ENCODE measurements around the gene KIAA1614.

Gene KIAA1614

DNA sequence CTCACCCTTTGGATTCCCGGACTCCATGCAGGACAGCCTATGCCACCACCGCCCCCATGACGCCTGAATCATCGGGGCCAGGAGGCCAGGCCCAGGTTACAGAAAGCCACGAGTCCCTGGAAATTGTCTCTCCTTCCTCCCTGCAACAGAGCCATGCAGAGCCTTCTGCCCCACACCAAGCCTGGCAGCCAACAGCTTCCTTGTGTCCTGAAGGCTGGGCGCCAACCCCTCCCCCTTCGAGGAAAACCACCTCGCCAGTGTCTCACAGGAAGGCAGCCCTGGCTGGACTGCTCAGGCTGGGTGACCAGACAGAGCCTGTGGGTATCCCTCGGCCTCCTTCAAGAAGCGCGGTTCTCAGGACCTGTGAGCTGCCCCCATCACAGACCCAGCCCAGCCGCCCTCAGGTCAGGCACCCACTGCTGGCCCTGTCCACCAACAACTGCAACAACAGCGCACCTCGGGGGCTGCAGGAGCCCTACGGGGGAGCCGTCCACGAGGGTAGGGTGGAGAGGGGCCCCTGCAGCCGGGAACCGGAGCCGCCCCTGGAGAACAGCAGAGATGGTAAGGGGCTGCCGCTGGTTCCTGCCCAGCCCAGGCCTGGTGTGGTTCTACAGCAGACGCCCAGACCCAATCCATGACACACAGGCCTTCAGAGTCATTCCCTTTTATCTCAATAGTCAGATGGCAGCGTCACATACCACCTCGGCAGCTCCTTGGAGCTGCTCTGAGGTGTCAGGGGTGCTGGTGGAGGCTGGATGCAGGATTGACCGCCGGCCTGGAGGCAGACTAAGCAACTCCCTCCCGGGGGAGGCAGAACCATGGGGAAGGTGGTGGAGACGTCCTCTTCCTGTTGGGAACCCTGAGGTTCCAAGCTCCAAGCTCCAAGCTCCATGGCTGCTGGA is 23.7 kb downstream of the KIAA1614 start:
- TF ChIP-seq, protein P1, sequence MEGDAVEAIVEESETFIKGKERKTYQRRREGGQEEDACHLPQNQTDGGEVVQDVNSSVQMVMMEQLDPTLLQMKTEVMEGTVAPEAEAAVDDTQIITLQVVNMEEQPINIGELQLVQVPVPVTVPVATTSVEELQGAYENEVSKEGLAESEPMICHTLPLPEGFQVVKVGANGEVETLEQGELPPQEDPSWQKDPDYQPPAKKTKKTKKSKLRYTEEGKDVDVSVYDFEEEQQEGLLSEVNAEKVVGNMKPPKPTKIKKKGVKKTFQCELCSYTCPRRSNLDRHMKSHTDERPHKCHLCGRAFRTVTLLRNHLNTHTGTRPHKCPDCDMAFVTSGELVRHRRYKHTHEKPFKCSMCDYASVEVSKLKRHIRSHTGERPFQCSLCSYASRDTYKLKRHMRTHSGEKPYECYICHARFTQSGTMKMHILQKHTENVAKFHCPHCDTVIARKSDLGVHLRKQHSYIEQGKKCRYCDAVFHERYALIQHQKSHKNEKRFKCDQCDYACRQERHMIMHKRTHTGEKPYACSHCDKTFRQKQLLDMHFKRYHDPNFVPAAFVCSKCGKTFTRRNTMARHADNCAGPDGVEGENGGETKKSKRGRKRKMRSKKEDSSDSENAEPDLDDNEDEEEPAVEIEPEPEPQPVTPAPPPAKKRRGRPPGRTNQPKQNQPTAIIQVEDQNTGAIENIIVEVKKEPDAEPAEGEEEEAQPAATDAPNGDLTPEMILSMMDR (IDR thresholded peaks at IDR 0.05), result no peak
- DNase-seq (ENCODE audit: low spot score), result no peak
- no peak overlapping the region for H3K27ac ChIP-seq
- H3K4me3 ChIP-seq, result no peak overlapping the region

DNA sequence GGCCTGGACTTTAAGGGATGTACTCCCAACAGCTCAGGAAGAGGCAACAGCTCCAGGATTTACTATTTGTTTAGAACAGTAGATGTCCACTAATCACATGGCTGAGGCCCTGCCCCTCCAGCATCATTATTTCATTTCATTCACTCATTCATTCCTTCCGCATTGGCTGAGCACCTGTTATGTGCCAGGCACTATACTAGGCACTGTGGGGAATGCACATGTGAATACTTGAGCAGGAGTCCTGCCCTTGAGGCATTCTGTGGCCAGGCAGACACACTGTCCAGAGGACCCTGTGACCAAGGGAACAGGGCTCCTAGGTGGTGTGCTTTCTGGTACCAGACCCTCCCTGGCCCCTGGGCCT is 24.3 kb downstream of the KIAA1614 start:
- no peak for DNase-seq (ENCODE audit: low spot score)
- Histone ChIP-seq H3K4me3 (no peak overlapping the region), H3K27ac (no peak overlapping the region)
- TF ChIP-seq, protein P1 (IDR thresholded peaks at IDR 0.05), result no peak

GRCh38 chr1:180937624-180938225 is 25.0 kb downstream of the KIAA1614 start:
- H3K4me3 ChIP-seq, result no peak overlapping the region
- DNase-seq (ENCODE audit: low spot score), result no peak
- H3K27ac ChIP-seq, result no peak overlapping the region
- TF ChIP-seq, protein P1 (IDR thresholded peaks at IDR 0.05), result no peak

DNA sequence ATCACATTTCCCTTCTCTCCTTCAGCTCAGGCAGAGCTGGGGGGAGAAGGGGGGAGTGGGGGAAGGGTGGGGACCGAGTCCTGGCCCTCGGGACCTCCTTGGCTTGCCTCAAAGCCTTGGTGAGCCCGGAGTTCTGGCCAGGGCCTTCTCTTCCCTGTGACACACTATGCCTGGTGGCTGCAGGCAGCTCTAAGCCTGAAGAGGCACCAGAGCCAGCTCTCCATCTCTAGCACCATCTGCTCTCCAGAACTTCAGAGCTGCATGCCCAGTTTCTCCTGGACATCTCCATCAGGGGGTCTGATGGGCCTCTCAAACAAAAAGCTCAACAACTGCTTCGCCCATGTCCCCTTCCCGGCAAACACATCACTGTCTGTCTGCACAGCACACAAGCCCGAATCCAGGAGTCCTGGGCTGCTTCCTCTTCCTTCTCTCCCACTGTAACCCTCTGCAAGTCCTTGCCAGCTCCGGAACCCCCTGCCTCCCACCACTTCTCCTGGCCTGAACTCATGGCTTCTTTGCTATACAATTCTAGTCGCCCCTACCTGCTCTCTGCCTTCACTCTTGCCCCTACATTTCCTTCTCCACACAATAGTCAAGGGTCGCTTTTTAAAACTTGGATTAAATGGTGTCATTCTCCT is 26.5 kb downstream of the KIAA1614 start:
- TF ChIP-seq, protein P1 (IDR thresholded peaks at IDR 0.05), result no peak
- Histone ChIP-seq H3K27ac (no peak overlapping the region), H3K4me3 (no peak overlapping the region)
- no peak for DNase-seq (ENCODE audit: low spot score)

GRCh38 chr1:180939711-180940103 is 27.0 kb downstream of the KIAA1614 start:
- TF ChIP-seq, protein P1 (IDR thresholded peaks at IDR 0.05), result no peak
- no peak overlapping the region for H3K27ac ChIP-seq
- DNase-seq (ENCODE audit: low spot score), result no peak
- H3K4me3 ChIP-seq, result no peak overlapping the region

- Histone ChIP-seq H3K4me3 (no peak overlapping the region), H3K27ac (no peak overlapping the region)
- TF ChIP-seq, protein P1 (IDR thresholded peaks at IDR 0.05), result no peak
- no peak for DNase-seq (ENCODE audit: low spot score)
Observed at GRCh38 chr1:180940445-180940844, 27.7 kb downstream of the KIAA1614 start.
